Measurements from ENCODE around the gene ATP9B.
"Not testable (repeated sequence)": the region's sequence is repeated elsewhere in the genome, so short reads cannot be mapped to it uniquely, and the experiment has no call there.

The ATP9B gene

GRCh38 chr18:79139206-79139605 is 70.0 kb downstream of the ATP9B start:
- DNase-seq (ENCODE audit: low spot score), result no peak

- no peak for DNase-seq (ENCODE audit: low spot score)
Measured at GRCh38 chr18:79147014-79147413, 77.8 kb downstream of the ATP9B start.

- no peak for DNase-seq (ENCODE audit: low spot score)
Measured at GRCh38 chr18:79151191-79151590, 82.0 kb downstream of the ATP9B start.

GRCh38 chr18:79156327-79156726 is 87.1 kb downstream of the ATP9B start:
- DNase-seq (ENCODE audit: low spot score), result no peak

- no peak for DNase-seq (ENCODE audit: low spot score)
Measured at GRCh38 chr18:79164706-79165105, 95.5 kb downstream of the ATP9B start.

- DNase-seq (ENCODE audit: low spot score), result no peak
Measured at GRCh38 chr18:79166702-79167101, 97.5 kb downstream of the ATP9B start.

GRCh38 chr18:79167526-79168190 is 98.5 kb downstream of the ATP9B start:
- no peak for DNase-seq (ENCODE audit: low spot score)

GRCh38 chr18:79169958-79170555 is 100.9 kb downstream of the ATP9B start:
- no peak for DNase-seq (ENCODE audit: low spot score)

GRCh38 chr18:79172331-79172730 is 103.1 kb downstream of the ATP9B start:
- DNase-seq (ENCODE audit: low spot score), result not testable (repeated sequence)

GRCh38 chr18:79173742-79174141 is 104.5 kb downstream of the ATP9B start:
- no peak for DNase-seq (ENCODE audit: low spot score)

GRCh38 chr18:79178113-79178531 is 108.9 kb downstream of the ATP9B start:
- DNase-seq (ENCODE audit: low spot score), result no peak

GRCh38 chr18:79182047-79182713 is 113.0 kb downstream of the ATP9B start:
- no peak for DNase-seq (ENCODE audit: low spot score)

- no peak for DNase-seq (ENCODE audit: low spot score)
Measured at GRCh38 chr18:79185648-79186047, 116.5 kb downstream of the ATP9B start.

- no peak for DNase-seq (ENCODE audit: low spot score)
Measured at GRCh38 chr18:79186649-79187048, 117.5 kb downstream of the ATP9B start.

- DNase-seq (ENCODE audit: low spot score), result no peak
Measured at GRCh38 chr18:79187532-79188277, 118.5 kb downstream of the ATP9B start.

GRCh38 chr18:79191418-79191817 is 122.2 kb downstream of the ATP9B start:
- DNase-seq (ENCODE audit: low spot score), result no peak

GRCh38 chr18:79191956-79192355 is 122.8 kb downstream of the ATP9B start:
- DNase-seq (ENCODE audit: low spot score), result no peak

- no peak for DNase-seq (ENCODE audit: low spot score)
Measured at GRCh38 chr18:79193826-79194225, 124.6 kb downstream of the ATP9B start.

- DNase-seq (ENCODE audit: low spot score), result no peak
Measured at GRCh38 chr18:79195716-79196683, 126.8 kb downstream of the ATP9B start.

- no peak for DNase-seq (ENCODE audit: low spot score)
Measured at GRCh38 chr18:79197531-79197930, 128.3 kb downstream of the ATP9B start.

GRCh38 chr18:79199691-79200374 is 130.6 kb downstream of the ATP9B start:
- no peak for DNase-seq (ENCODE audit: low spot score)

Data from left forelimb (tissue), 1 donor.